Measurements from ENCODE around the gene RER1.

Gene RER1

DNA sequence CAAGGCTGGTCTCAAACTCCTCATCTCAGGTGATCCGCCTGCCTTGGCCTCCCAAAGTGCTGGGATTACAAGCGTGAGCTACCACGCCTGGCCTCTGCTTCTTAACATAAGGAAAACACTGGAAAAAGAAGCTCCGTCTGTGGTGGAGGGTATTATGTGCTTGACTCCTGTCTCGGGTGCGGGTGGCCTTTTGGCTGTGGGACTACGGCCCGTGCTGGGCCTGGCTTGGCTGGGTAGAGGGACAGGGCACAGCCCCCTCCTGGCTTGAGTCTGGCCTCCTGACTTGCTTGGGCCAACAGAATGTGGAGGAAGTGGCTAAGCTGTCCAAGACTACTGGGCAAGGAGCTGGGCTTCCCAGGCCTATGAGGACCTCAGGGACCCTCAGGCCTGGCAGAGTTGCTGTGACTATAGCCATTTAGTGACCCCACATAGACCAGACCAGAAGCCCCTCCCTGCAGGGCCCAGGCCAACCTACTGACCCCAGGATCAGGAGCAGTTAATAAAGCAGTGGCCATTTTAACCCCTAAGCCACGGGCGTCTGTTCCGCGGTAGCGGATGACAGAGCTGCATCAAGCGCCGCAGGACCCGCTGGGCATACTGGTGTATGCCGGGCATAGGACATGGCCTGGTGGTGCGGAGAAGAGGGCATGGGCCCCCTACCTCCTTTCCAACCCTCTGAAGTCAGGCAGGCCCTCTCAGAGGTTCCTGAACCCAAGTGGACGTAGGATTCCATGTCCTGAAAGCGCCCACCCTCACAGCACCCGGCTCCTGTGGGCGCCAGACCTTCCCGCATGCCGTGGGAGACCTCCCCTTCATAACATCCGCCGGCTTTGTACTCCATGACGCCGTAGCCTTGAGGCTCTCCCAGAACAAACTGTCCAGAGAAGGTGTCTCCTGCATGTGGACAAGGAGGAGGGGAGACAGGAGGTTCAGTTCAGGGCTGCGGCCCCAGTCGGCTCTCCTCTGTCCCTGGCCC is 4.7 kb upstream of the RER1 start:
- no peak overlapping the region for H3K4me3 ChIP-seq (ENCODE audit: low read length)
- no peak overlapping the region for H3K9ac ChIP-seq (ENCODE audit: low read depth, low read length)
- no peak overlapping the region for H3K27ac ChIP-seq (ENCODE audit: low read depth, low read length)
- 95% methylated on average over 30 of the region's 30 CpGs for WGBS
- no peaks in the 10 kb centered on the region for H3K27me3 ChIP-seq (ENCODE audit: insufficient read depth, low read length)
- no peaks in the 10 kb centered on the region for H3K9me3 ChIP-seq (ENCODE audit: insufficient read depth, low read depth, low read length)
- peaks cover 8% of the 10 kb centered on the region for H3K36me3 ChIP-seq (ENCODE audit: insufficient read depth, low read length)
- peaks cover 4% of the 10 kb centered on the region; the same call in 1 of the 2 replicates for H3K4me1 ChIP-seq (ENCODE audit: insufficient read depth, low read length)

DNA sequence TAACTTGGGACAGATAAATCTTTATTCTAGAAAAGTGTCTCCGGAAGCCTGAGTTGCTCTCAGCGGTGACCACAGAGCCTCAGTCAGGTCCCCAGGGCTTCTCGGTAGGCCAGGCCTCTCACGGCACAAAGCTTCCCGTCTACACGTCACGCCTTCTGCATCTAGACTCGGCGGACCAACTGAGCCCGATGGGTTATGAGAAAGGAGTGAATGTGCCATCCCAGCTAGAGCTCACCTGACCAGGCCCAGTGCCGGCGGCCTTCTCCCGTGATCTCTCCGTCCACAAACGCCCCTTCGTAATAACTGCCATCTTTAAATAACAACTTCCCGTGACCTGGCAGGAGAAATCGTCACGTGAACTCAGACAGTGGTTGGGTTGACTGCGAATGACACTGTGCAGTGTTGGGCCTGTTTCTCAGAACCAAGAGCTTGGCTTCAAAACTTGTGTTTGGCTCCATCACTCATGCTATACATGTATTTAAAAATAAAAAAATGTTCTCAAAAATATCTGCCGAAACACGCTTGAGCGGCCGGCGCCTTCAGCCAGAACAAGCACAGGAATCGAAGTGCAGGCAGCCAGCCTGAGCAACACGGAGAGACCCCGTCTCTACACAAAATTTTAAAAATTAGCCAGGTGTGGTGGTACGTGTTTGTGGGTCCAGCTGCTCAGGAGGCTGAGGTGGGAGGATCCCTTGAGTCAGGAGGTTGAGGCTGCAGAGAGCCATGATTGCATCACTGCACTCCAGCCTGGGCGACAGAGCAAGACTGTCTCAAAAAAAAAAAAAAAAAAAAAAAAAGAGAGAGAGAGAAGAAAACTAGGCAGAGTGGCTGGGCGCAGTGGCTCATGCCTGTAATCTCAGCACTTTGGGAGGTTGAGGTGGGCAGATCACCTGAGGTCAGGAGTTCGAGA is 3.4 kb upstream of the RER1 start:
- no peaks in the 10 kb centered on the region for H3K27me3 ChIP-seq (ENCODE audit: insufficient read depth, low read length)
- no peak overlapping the region for H3K4me3 ChIP-seq (ENCODE audit: low read length)
- peaks cover 7% of the 10 kb centered on the region; the same call in 1 of the 2 replicates for H3K4me1 ChIP-seq (ENCODE audit: insufficient read depth, low read length)
- no peak overlapping the region for H3K27ac ChIP-seq (ENCODE audit: low read depth, low read length)
- no peak overlapping the region for H3K9ac ChIP-seq (ENCODE audit: low read depth, low read length)
- WGBS = 96% methylated on average over 32 of the region's 32 CpGs
- H3K9me3 ChIP-seq (ENCODE audit: insufficient read depth, low read depth, low read length) = no peaks in the 10 kb centered on the region
- peaks cover 13% of the 10 kb centered on the region for H3K36me3 ChIP-seq (ENCODE audit: insufficient read depth, low read length)

GRCh38 chr1:2389644-2390043 is 2.0 kb upstream of the RER1 start:
- no peak overlapping the region for H3K27ac ChIP-seq (ENCODE audit: low read depth, low read length)
- H3K4me3 ChIP-seq (ENCODE audit: low read length) = no peak overlapping the region
- no peak overlapping the region for H3K9ac ChIP-seq (ENCODE audit: low read depth, low read length)
- no peaks in the 10 kb centered on the region for H3K27me3 ChIP-seq (ENCODE audit: insufficient read depth, low read length)
- 96% methylated on average over 7 of the region's 7 CpGs for WGBS
- H3K9me3 ChIP-seq (ENCODE audit: insufficient read depth, low read depth, low read length) = no peaks in the 10 kb centered on the region
- peaks cover 7% of the 10 kb centered on the region; the same call in 1 of the 2 replicates for H3K4me1 ChIP-seq (ENCODE audit: insufficient read depth, low read length)
- H3K36me3 ChIP-seq (ENCODE audit: insufficient read depth, low read length) = peaks cover 25% of the 10 kb centered on the region

- H3K36me3 ChIP-seq (ENCODE audit: insufficient read depth, low read length) = peaks cover 46% of the 10 kb centered on the region
- H3K4me1 ChIP-seq (ENCODE audit: insufficient read depth, low read length) = peaks cover 7% of the 10 kb centered on the region; the same call in 1 of the 2 replicates
- no peaks in the 10 kb centered on the region for H3K9me3 ChIP-seq (ENCODE audit: insufficient read depth, low read depth, low read length)
- no peaks in the 10 kb centered on the region for H3K27me3 ChIP-seq (ENCODE audit: insufficient read depth, low read length)
- WGBS = 1% methylated on average over 61 of the region's 62 CpGs
- H3K9ac ChIP-seq (ENCODE audit: low read depth, low read length) = peak overlapping the region; percentile 71
- H3K4me3 ChIP-seq (ENCODE audit: low read length) = peak overlapping the region; percentile 99
- H3K27ac ChIP-seq (ENCODE audit: low read depth, low read length) = no peak overlapping the region; the same call in 1 of the 2 replicates
These were observed 379 bp downstream of the RER1 start for GRCh38 chr1:2391931-2392509.

DNA sequence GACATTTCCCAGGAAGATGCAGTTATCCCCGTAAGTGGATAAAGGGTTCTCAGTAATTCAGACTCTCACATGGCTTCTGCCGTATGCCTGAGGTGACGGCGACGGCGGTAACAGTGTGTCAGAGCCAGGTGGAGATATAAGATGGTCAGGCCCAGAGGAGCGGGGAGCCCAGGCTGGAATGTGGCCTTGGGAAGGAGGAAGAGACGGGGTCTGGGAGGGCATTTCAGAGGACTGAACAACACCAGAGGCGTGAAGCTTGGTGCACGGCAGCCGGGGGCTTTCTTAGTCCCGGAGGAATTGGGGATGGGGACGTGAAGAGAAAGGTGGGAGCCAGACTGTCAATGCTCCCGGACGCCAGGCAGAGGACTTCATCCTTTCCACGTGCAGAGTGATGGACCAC is 1.0 kb downstream of the RER1 start:
- H3K27ac ChIP-seq (ENCODE audit: low read depth, low read length) = no peak overlapping the region
- peaks cover 50% of the 10 kb centered on the region for H3K36me3 ChIP-seq (ENCODE audit: insufficient read depth, low read length)
- WGBS = 84% methylated on average over 16 of the region's 16 CpGs

DNA sequence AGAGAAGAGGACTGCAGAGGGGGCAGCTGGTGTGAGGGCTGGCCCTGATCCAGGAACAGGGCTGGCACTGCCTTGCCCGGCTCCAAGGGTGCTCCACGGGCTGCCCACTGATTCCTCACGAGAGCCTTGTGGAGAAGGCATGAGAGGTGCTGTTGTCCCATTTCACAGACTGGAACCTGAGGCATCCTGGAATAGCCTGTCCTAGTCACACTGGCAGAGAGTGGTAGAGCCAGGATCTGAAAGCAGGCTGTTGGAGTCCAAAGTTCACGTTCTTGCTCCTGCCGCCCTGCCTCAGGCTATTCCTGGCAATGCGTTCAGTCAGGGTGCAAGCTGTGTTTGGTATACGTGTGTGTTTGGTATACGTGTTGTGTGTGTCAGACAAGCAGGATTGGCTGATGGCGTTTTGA is 1.8 kb downstream of the RER1 start:
- Histone ChIP-seq H3K36me3 (ENCODE audit: insufficient read depth, low read length) (peaks cover 50% of the 10 kb centered on the region), H3K4me1 (ENCODE audit: insufficient read depth, low read length) (peaks cover 7% of the 10 kb centered on the region; the same call in 1 of the 2 replicates), H3K27me3 (ENCODE audit: insufficient read depth, low read length) (no peaks in the 10 kb centered on the region), H3K27ac (ENCODE audit: low read depth, low read length) (no peak overlapping the region), H3K4me3 (ENCODE audit: low read length) (0 out of 2 replicates have a peak overlapping the region, but pooled peaks have one; percentile 5), H3K9ac (ENCODE audit: low read depth, low read length) (no peak overlapping the region), H3K9me3 (ENCODE audit: insufficient read depth, low read depth, low read length) (no peaks in the 10 kb centered on the region)
- 94% methylated on average over 9 of the region's 9 CpGs for WGBS

More for the DNA sequence above, 1.0 kb downstream of the RER1 start:
- Histone ChIP-seq H3K27me3 (ENCODE audit: insufficient read depth, low read length) (no peaks in the 10 kb centered on the region), H3K9me3 (ENCODE audit: insufficient read depth, low read depth, low read length) (no peaks in the 10 kb centered on the region), H3K9ac (ENCODE audit: low read depth, low read length) (peak overlapping the region; percentile 65; the same call in 1 of the 2 replicates), H3K4me1 (ENCODE audit: insufficient read depth, low read length) (peaks cover 7% of the 10 kb centered on the region; the same call in 1 of the 2 replicates), H3K4me3 (ENCODE audit: low read length) (peak overlapping the region; percentile 99)

DNA sequence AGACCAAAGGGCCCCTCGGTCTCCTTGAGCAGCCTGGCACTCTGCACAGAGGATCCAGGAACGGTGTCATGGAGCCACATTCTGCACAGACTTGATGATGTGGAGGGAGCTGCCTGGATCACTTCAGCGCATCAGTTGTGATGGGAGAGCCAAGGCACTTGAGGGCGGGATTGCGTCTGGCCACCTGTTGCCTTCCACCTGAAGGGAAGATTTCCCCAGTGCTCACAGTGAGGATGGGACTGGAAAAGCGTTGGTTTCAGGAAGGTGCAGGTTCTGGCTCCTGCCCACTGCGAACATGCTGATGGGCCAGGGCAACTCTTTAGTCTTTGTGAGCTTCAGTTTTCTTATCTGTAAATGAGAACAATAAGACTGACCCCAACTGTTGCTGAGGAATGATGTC is 2.6 kb downstream of the RER1 start:
- Histone ChIP-seq H3K4me3 (ENCODE audit: low read length) (no peak overlapping the region), H3K27ac (ENCODE audit: low read depth, low read length) (no peak overlapping the region), H3K9ac (ENCODE audit: low read depth, low read length) (no peak overlapping the region), H3K36me3 (ENCODE audit: insufficient read depth, low read length) (peaks cover 57% of the 10 kb centered on the region), H3K4me1 (ENCODE audit: insufficient read depth, low read length) (peaks cover 7% of the 10 kb centered on the region; the same call in 1 of the 2 replicates), H3K27me3 (ENCODE audit: insufficient read depth, low read length) (no peaks in the 10 kb centered on the region), H3K9me3 (ENCODE audit: insufficient read depth, low read depth, low read length) (no peaks in the 10 kb centered on the region)
- 95% methylated on average over 7 of the region's 7 CpGs for WGBS

- peaks cover 7% of the 10 kb centered on the region; the same call in 1 of the 2 replicates for H3K4me1 ChIP-seq (ENCODE audit: insufficient read depth, low read length)
- H3K27ac ChIP-seq (ENCODE audit: low read depth, low read length) = no peak overlapping the region
- H3K4me3 ChIP-seq (ENCODE audit: low read length) = no peak overlapping the region
- peaks cover 63% of the 10 kb centered on the region for H3K36me3 ChIP-seq (ENCODE audit: insufficient read depth, low read length)
- H3K9me3 ChIP-seq (ENCODE audit: insufficient read depth, low read depth, low read length) = no peaks in the 10 kb centered on the region
- H3K27me3 ChIP-seq (ENCODE audit: insufficient read depth, low read length) = no peaks in the 10 kb centered on the region
- WGBS = 94% methylated on average over 11 of the region's 11 CpGs
- no peak overlapping the region for H3K9ac ChIP-seq (ENCODE audit: low read depth, low read length)
These were observed 3.1 kb downstream of the RER1 start for GRCh38 chr1:2394761-2395160.

DNA sequence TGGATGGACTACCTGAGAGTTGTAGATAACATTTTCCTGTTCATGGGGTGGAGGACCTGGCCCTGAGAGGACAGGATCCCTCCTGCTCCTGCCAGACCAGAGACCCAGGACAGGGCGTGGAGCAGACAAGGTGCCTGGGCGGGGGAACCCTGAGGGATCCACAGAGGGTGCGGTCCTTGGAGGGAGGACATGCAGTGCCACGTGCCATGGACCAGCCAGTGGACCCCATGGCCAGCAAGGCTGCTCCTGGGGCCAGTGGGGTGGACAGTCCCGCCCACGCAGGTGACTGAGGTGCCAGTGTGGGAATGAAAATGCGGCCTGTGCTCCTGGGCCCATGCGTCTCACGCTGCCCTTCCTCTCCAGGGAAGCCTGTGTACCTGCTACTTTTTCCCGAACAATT is 3.6 kb downstream of the RER1 start:
- H3K27me3 ChIP-seq (ENCODE audit: insufficient read depth, low read length) = no peaks in the 10 kb centered on the region
- H3K4me3 ChIP-seq (ENCODE audit: low read length) = no peak overlapping the region
- H3K4me1 ChIP-seq (ENCODE audit: insufficient read depth, low read length) = peaks cover 7% of the 10 kb centered on the region; the same call in 1 of the 2 replicates
- 89% methylated on average over 10 of the region's 10 CpGs for WGBS
- peaks cover 68% of the 10 kb centered on the region for H3K36me3 ChIP-seq (ENCODE audit: insufficient read depth, low read length)
- no peak overlapping the region for H3K9ac ChIP-seq (ENCODE audit: low read depth, low read length)
- H3K9me3 ChIP-seq (ENCODE audit: insufficient read depth, low read depth, low read length) = no peaks in the 10 kb centered on the region
- no peak overlapping the region for H3K27ac ChIP-seq (ENCODE audit: low read depth, low read length)

- H3K9ac ChIP-seq (ENCODE audit: low read depth, low read length) = no peak overlapping the region
These were observed 4.4 kb downstream of the RER1 start for GRCh38 chr1:2396059-2396458.

More at GRCh38 chr1:2396059-2396458, 4.4 kb downstream of the RER1 start:
- H3K27me3 ChIP-seq (ENCODE audit: insufficient read depth, low read length) = no peaks in the 10 kb centered on the region
- H3K4me1 ChIP-seq (ENCODE audit: insufficient read depth, low read length) = peaks cover 4% of the 10 kb centered on the region; the same call in 1 of the 2 replicates
- 93% methylated on average over 15 of the region's 17 CpGs for WGBS
- H3K36me3 ChIP-seq (ENCODE audit: insufficient read depth, low read length) = peaks cover 75% of the 10 kb centered on the region
- no peak overlapping the region for H3K4me3 ChIP-seq (ENCODE audit: low read length)
- H3K9me3 ChIP-seq (ENCODE audit: insufficient read depth, low read depth, low read length) = no peaks in the 10 kb centered on the region
- H3K27ac ChIP-seq (ENCODE audit: low read depth, low read length) = no peak overlapping the region

Data from HUES64 (cell line).